ENCODE data around the gene ATXN1. TPM values are rescaled to one million over a fixed set of nuclear protein-coding genes. Genes with fewer than 3 reads are reported as not detected.

Gene ATXN1
- polyA plus RNA-seq, 1 donor from 2014 or later: 28.2 TPM

DNA sequence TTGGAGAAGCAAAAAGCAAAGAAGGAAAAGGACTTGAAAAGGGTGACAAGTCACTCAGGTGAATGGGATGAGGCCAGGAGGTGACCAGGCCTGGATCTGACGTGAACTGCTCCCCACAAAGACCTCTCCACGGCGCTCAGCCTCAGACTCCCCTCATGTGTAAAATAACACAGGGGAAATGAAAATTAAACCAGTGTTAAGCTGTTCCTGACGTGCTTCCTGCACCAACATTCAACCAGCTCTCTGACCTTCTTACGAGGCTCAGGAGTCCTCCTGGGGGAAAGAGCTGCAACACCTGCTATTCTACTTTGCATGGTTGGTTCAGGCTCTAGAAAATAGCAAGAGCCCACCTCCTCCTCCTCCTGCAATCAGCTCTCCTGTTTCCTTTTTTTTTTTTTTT lies 256.7 kb downstream of the ATXN1 start:
- Histone ChIP-seq H3K27me3 (ENCODE audit: insufficient read depth, low read depth, low read length) (no peaks in the 10 kb centered on the region), H3K4me2 (ENCODE audit: low read length) (no peak overlapping the region), H3K9me3 (ENCODE audit: low read length) (no peaks in the 10 kb centered on the region), H3K36me3 (ENCODE audit: insufficient read depth, low read length) (no peaks in the 10 kb centered on the region), H3F3A (ENCODE audit: insufficient read depth, low read length, poor library complexity, severe bottlenecking) (no peaks in the 10 kb centered on the region), H4K20me1 (ENCODE audit: insufficient read depth) (no peaks in the 10 kb centered on the region), H2AFZ (ENCODE audit: low read depth, low read length) (no peak overlapping the region), H3K9me2 (ENCODE audit: insufficient read depth, low read length) (no peaks in the 10 kb centered on the region), H3K9ac (ENCODE audit: low read length) (no peak overlapping the region), H3K79me2 (replicated peaks; ENCODE audit: insufficient read depth, low read length) (no peaks in the 10 kb centered on the region), H3K4me3 (ENCODE audit: low read length) (no peak overlapping the region), H3K27ac (ENCODE audit: low read length) (no peak overlapping the region)
- TF ChIP-seq EZH2 (IDR thresholded peaks at IDR 0.05; ENCODE audit: borderline replicate concordance, insufficient read depth, low read length, poor library complexity, severe bottlenecking) (no peak), EP300 (conservative IDR thresholded peaks at IDR 0.05; ENCODE audit: poor library complexity, severe bottlenecking) (no peak)

DNA sequence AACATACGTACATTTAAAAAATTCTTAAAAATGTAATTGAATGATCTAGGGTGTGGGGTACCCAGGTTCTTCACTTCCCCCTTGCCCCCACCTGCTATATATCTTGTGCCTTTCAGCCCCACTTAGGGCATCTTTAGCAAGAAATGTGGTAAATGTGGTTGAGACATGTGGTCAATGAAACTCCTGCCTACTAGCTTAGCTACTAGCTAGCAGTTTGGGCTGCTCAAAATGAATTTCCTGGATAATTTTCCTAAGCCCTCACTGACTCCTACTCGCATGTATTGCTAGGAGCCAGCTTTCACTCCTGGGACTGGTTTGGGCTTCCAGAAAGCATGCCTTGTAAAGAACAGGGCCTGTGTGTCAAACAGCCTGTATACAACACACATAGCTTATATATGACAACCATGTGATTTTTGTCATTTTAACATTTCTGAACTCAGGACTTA lies 257.3 kb downstream of the ATXN1 start:
- Histone ChIP-seq H4K20me1 (ENCODE audit: insufficient read depth) (no peaks in the 10 kb centered on the region), H3K4me2 (ENCODE audit: low read length) (no peak overlapping the region)

DNA sequence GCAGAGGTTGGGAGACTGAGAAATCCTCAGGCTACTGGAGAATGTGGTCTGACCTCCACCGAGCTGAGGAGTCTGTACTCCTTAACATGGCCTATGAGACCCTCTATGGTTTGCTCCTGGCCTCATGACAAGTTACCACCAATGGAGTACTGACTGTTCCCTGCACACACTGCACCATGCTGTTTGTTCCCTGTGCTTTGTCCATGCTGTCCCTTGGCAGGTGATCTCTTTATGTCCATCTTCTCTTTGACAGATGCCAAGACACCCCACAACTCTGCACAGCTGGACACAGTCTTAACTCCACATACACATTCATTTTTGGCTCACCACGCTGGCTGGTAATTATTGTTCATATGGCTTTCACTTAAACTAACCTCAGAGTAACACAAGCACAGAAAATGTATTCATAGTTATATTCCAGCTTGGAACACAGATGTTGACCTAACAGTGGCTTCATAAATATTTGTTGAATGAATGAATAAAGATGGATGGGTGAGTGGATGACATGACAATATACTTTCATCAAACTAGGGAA lies 258.0 kb downstream of the ATXN1 start:
- Histone ChIP-seq H3K9me3 (ENCODE audit: low read length) (no peaks in the 10 kb centered on the region), H3K4me2 (ENCODE audit: low read length) (no peak overlapping the region), H3K79me2 (replicated peaks; ENCODE audit: insufficient read depth, low read length) (no peaks in the 10 kb centered on the region), H4K20me1 (ENCODE audit: insufficient read depth) (no peaks in the 10 kb centered on the region), H3K4me3 (ENCODE audit: low read length) (no peak overlapping the region), H3K36me3 (ENCODE audit: insufficient read depth, low read length) (no peaks in the 10 kb centered on the region), H3K9ac (ENCODE audit: low read length) (no peak overlapping the region), H2AFZ (ENCODE audit: low read depth, low read length) (no peak overlapping the region), H3K9me2 (ENCODE audit: insufficient read depth, low read length) (no peaks in the 10 kb centered on the region), H3F3A (ENCODE audit: insufficient read depth, low read length, poor library complexity, severe bottlenecking) (no peaks in the 10 kb centered on the region), H3K27ac (ENCODE audit: low read length) (no peak overlapping the region), H3K27me3 (ENCODE audit: insufficient read depth, low read depth, low read length) (no peaks in the 10 kb centered on the region)
- TF ChIP-seq EZH2 (IDR thresholded peaks at IDR 0.05; ENCODE audit: borderline replicate concordance, insufficient read depth, low read length, poor library complexity, severe bottlenecking) (no peak), EP300 (conservative IDR thresholded peaks at IDR 0.05; ENCODE audit: poor library complexity, severe bottlenecking) (no peak), SMC3 (conservative IDR thresholded peaks at IDR 0.05; ENCODE audit: poor library complexity) (no peak), RAD21 (conservative IDR thresholded peaks at IDR 0.05) (no peak), POLR2AphosphoS5 (IDR thresholded peaks at IDR 0.05) (no peak)
- TF ChIP-seq, protein P1, sequence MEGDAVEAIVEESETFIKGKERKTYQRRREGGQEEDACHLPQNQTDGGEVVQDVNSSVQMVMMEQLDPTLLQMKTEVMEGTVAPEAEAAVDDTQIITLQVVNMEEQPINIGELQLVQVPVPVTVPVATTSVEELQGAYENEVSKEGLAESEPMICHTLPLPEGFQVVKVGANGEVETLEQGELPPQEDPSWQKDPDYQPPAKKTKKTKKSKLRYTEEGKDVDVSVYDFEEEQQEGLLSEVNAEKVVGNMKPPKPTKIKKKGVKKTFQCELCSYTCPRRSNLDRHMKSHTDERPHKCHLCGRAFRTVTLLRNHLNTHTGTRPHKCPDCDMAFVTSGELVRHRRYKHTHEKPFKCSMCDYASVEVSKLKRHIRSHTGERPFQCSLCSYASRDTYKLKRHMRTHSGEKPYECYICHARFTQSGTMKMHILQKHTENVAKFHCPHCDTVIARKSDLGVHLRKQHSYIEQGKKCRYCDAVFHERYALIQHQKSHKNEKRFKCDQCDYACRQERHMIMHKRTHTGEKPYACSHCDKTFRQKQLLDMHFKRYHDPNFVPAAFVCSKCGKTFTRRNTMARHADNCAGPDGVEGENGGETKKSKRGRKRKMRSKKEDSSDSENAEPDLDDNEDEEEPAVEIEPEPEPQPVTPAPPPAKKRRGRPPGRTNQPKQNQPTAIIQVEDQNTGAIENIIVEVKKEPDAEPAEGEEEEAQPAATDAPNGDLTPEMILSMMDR (IDR thresholded peaks at IDR 0.05; ENCODE audit: poor library complexity, severe bottlenecking): no peak

More for the DNA sequence above, 257.3 kb downstream of the ATXN1 start:
- Histone ChIP-seq H3K4me3 (ENCODE audit: low read length) (no peak overlapping the region), H3K36me3 (ENCODE audit: insufficient read depth, low read length) (no peaks in the 10 kb centered on the region), H3K27me3 (ENCODE audit: insufficient read depth, low read depth, low read length) (no peaks in the 10 kb centered on the region), H3F3A (ENCODE audit: insufficient read depth, low read length, poor library complexity, severe bottlenecking) (no peaks in the 10 kb centered on the region), H3K9ac (ENCODE audit: low read length) (no peak overlapping the region), H3K9me2 (ENCODE audit: insufficient read depth, low read length) (no peaks in the 10 kb centered on the region), H3K27ac (ENCODE audit: low read length) (no peak overlapping the region), H2AFZ (ENCODE audit: low read depth, low read length) (no peak overlapping the region), H3K9me3 (ENCODE audit: low read length) (no peaks in the 10 kb centered on the region), H3K79me2 (replicated peaks; ENCODE audit: insufficient read depth, low read length) (no peaks in the 10 kb centered on the region)
- no peak for TF ChIP-seq EP300 (conservative IDR thresholded peaks at IDR 0.05; ENCODE audit: poor library complexity, severe bottlenecking)
- TF ChIP-seq RAD21 (conservative IDR thresholded peaks at IDR 0.05): no peak

DNA sequence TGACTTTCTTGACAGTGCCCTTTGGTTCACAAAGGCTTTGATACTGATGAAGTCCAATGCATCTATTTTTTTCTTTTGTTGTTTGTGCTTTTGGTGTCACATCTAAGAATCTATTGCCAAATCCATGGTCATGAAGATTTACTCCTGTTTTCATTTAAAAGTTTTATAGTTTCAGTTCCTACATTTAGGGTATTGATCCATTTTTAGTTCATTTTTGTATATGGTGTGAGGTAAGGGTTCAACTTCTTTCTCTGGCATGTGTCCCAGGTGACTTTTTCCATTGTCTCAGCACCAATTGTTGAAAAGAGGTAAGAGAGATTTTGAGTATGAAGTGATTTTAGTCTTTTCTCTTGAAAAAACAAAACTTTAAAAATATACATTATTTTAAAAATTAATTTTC lies 262.3 kb downstream of the ATXN1 start:
- Histone ChIP-seq H3K4me2 (ENCODE audit: low read length) (no peak overlapping the region), H3K9me3 (ENCODE audit: low read length) (no peaks in the 10 kb centered on the region), H3K36me3 (ENCODE audit: insufficient read depth, low read length) (no peaks in the 10 kb centered on the region), H3K79me2 (replicated peaks; ENCODE audit: insufficient read depth, low read length) (no peaks in the 10 kb centered on the region), H3K27ac (ENCODE audit: low read length) (no peak overlapping the region), H3K27me3 (ENCODE audit: insufficient read depth, low read depth, low read length) (no peaks in the 10 kb centered on the region), H3K4me3 (ENCODE audit: low read length) (no peak overlapping the region), H3K9ac (ENCODE audit: low read length) (no peak overlapping the region), H4K20me1 (ENCODE audit: insufficient read depth) (no peaks in the 10 kb centered on the region), H2AFZ (ENCODE audit: low read depth, low read length) (no peak overlapping the region), H3K9me2 (ENCODE audit: insufficient read depth, low read length) (no peaks in the 10 kb centered on the region), H3F3A (ENCODE audit: insufficient read depth, low read length, poor library complexity, severe bottlenecking) (peaks cover 4% of the 10 kb centered on the region)
- TF ChIP-seq, protein P1 (IDR thresholded peaks at IDR 0.05; ENCODE audit: poor library complexity, severe bottlenecking): no peak
- TF ChIP-seq RAD21 (conservative IDR thresholded peaks at IDR 0.05): no peak
- no peak for TF ChIP-seq TAF1 (IDR thresholded peaks at IDR 0.05; ENCODE audit: low read depth)
- TF ChIP-seq SMC3 (conservative IDR thresholded peaks at IDR 0.05; ENCODE audit: poor library complexity): no peak
- TF ChIP-seq MXI1 (conservative IDR thresholded peaks at IDR 0.05; ENCODE audit: poor library complexity, severe bottlenecking): no peak
- no peak for TF ChIP-seq EZH2 (IDR thresholded peaks at IDR 0.05; ENCODE audit: borderline replicate concordance, insufficient read depth, low read length, poor library complexity, severe bottlenecking)
- no peak for TF ChIP-seq POLR2AphosphoS5 (IDR thresholded peaks at IDR 0.05)
- TF ChIP-seq EP300 (conservative IDR thresholded peaks at IDR 0.05; ENCODE audit: poor library complexity, severe bottlenecking): no peak
- TF ChIP-seq, protein P2, sequence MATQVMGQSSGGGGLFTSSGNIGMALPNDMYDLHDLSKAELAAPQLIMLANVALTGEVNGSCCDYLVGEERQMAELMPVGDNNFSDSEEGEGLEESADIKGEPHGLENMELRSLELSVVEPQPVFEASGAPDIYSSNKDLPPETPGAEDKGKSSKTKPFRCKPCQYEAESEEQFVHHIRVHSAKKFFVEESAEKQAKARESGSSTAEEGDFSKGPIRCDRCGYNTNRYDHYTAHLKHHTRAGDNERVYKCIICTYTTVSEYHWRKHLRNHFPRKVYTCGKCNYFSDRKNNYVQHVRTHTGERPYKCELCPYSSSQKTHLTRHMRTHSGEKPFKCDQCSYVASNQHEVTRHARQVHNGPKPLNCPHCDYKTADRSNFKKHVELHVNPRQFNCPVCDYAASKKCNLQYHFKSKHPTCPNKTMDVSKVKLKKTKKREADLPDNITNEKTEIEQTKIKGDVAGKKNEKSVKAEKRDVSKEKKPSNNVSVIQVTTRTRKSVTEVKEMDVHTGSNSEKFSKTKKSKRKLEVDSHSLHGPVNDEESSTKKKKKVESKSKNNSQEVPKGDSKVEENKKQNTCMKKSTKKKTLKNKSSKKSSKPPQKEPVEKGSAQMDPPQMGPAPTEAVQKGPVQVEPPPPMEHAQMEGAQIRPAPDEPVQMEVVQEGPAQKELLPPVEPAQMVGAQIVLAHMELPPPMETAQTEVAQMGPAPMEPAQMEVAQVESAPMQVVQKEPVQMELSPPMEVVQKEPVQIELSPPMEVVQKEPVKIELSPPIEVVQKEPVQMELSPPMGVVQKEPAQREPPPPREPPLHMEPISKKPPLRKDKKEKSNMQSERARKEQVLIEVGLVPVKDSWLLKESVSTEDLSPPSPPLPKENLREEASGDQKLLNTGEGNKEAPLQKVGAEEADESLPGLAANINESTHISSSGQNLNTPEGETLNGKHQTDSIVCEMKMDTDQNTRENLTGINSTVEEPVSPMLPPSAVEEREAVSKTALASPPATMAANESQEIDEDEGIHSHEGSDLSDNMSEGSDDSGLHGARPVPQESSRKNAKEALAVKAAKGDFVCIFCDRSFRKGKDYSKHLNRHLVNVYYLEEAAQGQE (IDR thresholded peaks at IDR 0.05; ENCODE audit: borderline replicate concordance): no peak

Data from neural cell (in vitro differentiated cells).